MM.1S (cell line): ENCODE results near the gene CTSC.

Experiments used
- DNase-seq: peaks from one replicate; pipeline ENCODE4 v3.0.0-alpha.2; 2015
- H2AFZ ChIP-seq: fragments of 300-600 bp; sonication (generic); 2 replicates; pipeline ENCODE4 v1.6.0; 2016; ENCODE audit warnings: antibody characterized with exemption, low read length
- H3F3A ChIP-seq: fragments of 300-600 bp; sonication (generic); 2 replicates; pipeline ENCODE4 v1.6.1; 2016; ENCODE audit warnings: mild to moderate bottlenecking, antibody characterized with exemption, low read length, moderate library complexity, mixed read lengths; ENCODE audit not compliant: insufficient read depth
- H3K27ac ChIP-seq: fragments of 300-600 bp; sonication (generic); 2 replicates; pipeline ENCODE4 v1.5.1; 2016; ENCODE audit warnings: mild to moderate bottlenecking, low read length
- H3K27me3 ChIP-seq: fragments of 300-600 bp; sonication (generic); replicated peaks from 2 replicates; pipeline ENCODE4 v1.6.0; 2016; ENCODE audit warnings: low read length; ENCODE audit not compliant: insufficient read depth
- H3K36me3 ChIP-seq: fragments of 300-600 bp; sonication (generic); replicated peaks from 2 replicates; pipeline ENCODE4 v1.6.1; 2016; ENCODE audit warnings: mild to moderate bottlenecking, low read length, mixed read lengths; ENCODE audit not compliant: insufficient read depth
- H3K4me1 ChIP-seq: fragments of 300-600 bp; sonication (generic); 2 replicates; pipeline ENCODE4 v1.6.1; 2016; ENCODE audit warnings: low read length, mixed read lengths
- H3K4me2 ChIP-seq: fragments of 300-600 bp; sonication (generic); 2 replicates; pipeline ENCODE4 v1.6.0; 2016; ENCODE audit warnings: low read depth, low read length
- H3K4me3 ChIP-seq: fragments of 300-600 bp; sonication (generic); 2 replicates; pipeline ENCODE4 v1.5.1; 2016; ENCODE audit warnings: low read length, mixed read lengths
- H3K79me2 ChIP-seq: fragments of 300-600 bp; sonication (generic); 2 replicates; pipeline ENCODE4 v1.6.1; 2016; ENCODE audit warnings: mixed run types, low read length, mixed read lengths
- H3K9ac ChIP-seq: fragments of 300-600 bp; sonication (generic); 2 replicates; pipeline ENCODE4 v1.6.1; 2016; ENCODE audit warnings: low read length, mixed read lengths
- H3K9me2 ChIP-seq: fragments of 300-600 bp; sonication (generic); replicated peaks from 2 replicates; pipeline ENCODE4 v1.6.1; 2016; ENCODE audit warnings: mild to moderate bottlenecking, low read length, mixed read lengths; ENCODE audit not compliant: insufficient read depth
- H3K9me3 ChIP-seq: fragments of 300-600 bp; sonication (generic); replicated peaks from 2 replicates; pipeline ENCODE4 v1.6.1; 2016; ENCODE audit warnings: mild to moderate bottlenecking, low read length, mixed read lengths; ENCODE audit not compliant: insufficient read depth
- H4K20me1 ChIP-seq: fragments of 300-600 bp; sonication (generic); 2 replicates; pipeline ENCODE4 v1.6.1; 2016; ENCODE audit warnings: mild to moderate bottlenecking, low read length, moderate library complexity, mixed read lengths; ENCODE audit not compliant: insufficient read depth
- CTCF ChIP-seq: fragments of 300-600 bp; sonication (generic); IDR thresholded peaks from 2 replicates; pipeline ENCODE4 v1.5.1; 2016; ENCODE audit warnings: antibody characterized with exemption, low read length, mixed read lengths
- EZH2 ChIP-seq: fragments of 300-600 bp; sonication (generic); optimal IDR thresholded peaks from 2 replicates; pipeline ENCODE3; 2017; ENCODE audit warnings: low read depth, mild to moderate bottlenecking, antibody characterized with exemption, low read length, mixed read lengths
- EZH2phosphoT487 ChIP-seq: fragments of 300-600 bp; sonication (generic); IDR thresholded peaks from 2 replicates; pipeline ENCODE4 v1.6.1; 2018; ENCODE audit warnings: antibody characterized with exemption, low read length

CTSC gene

GRCh38 chr11:88337181-88337986, at the start of gene CTSC:
Gene CTSC, minus strand, starts transcription at chr11:88337736. Its CDS starts 64 bp downstream, at chr11:88337672.
- DNase-seq: peak; percentile 95
- Histone ChIP-seq H4K20me1 (no peaks in the 10 kb centered on the region), H3K9me3 (no peaks in the 10 kb centered on the region), H3K79me2 (peaks cover 18% of the 10 kb centered on the region), H3F3A (peaks cover 5% of the 10 kb centered on the region; the same call in 1 of the 2 replicates), H3K27me3 (no peaks in the 10 kb centered on the region), H3K4me3 (peak within 1 kb of the TSS; percentile 97), H3K4me2 (peak within 1 kb of the TSS; percentile 80), H3K4me1 (peaks cover 7% of the 10 kb centered on the region), H3K36me3 (peaks cover 8% of the 10 kb centered on the region; the same call in 1 of the 2 replicates), H2AFZ (peak within 1 kb of the TSS; percentile 89), H3K9me2 (no peaks in the 10 kb centered on the region), H3K27ac (peak within 1 kb of the TSS; percentile 85), H3K9ac (peak within 1 kb of the TSS; percentile 85)
- TF ChIP-seq EZH2phosphoT487: no peak
- no peak for TF ChIP-seq EZH2
- no peak for TF ChIP-seq CTCF

- Histone ChIP-seq H4K20me1 (no peaks in the 10 kb centered on the region), H3K79me2 (no peaks in the 10 kb centered on the region), H3K4me2 (no peak overlapping the region), H3F3A (no peaks in the 10 kb centered on the region), H3K27me3 (no peaks in the 10 kb centered on the region), H3K9ac (no peak overlapping the region), H3K36me3 (no peaks in the 10 kb centered on the region), H3K9me2 (no peaks in the 10 kb centered on the region), H3K9me3 (no peaks in the 10 kb centered on the region), H3K4me3 (no peak overlapping the region), H3K4me1 (no peaks in the 10 kb centered on the region), H2AFZ (no peak overlapping the region), H3K27ac (no peak overlapping the region)
- TF ChIP-seq CTCF: no peak
- TF ChIP-seq EZH2phosphoT487: no peak
- no peak for TF ChIP-seq EZH2
- no peak for DNase-seq
Measured at GRCh38 chr11:88384669-88385005, 47.1 kb upstream of the CTSC start.

GRCh38 chr11:88384004-88384668, 46.6 kb upstream of the CTSC start:
- H3K9me2 ChIP-seq: 0 out of 2 replicates have a peak, but pooled peaks cover under 1% of the 10 kb centered on the region
- DNase-seq: no peak
- TF ChIP-seq EZH2 (no peak), CTCF (no peak), EZH2phosphoT487 (no peak)
- H4K20me1 ChIP-seq: no peaks in the 10 kb centered on the region
- H3K4me1 ChIP-seq: no peaks in the 10 kb centered on the region
- H3K4me3 ChIP-seq: no peak overlapping the region
- H3K27me3 ChIP-seq: no peaks in the 10 kb centered on the region
- H3K79me2 ChIP-seq: no peaks in the 10 kb centered on the region
- no peaks in the 10 kb centered on the region for H3F3A ChIP-seq
- H3K4me2 ChIP-seq: no peak overlapping the region
- no peaks in the 10 kb centered on the region for H3K9me3 ChIP-seq
- H3K27ac ChIP-seq: no peak overlapping the region
- H3K36me3 ChIP-seq: no peaks in the 10 kb centered on the region
- H3K9ac ChIP-seq: no peak overlapping the region
- no peak overlapping the region for H2AFZ ChIP-seq
